Skeletal muscle satellite cell (primary cell): Measurements from ENCODE around the gene PPM1H.

ENCODE experiments used
- H3K27me3 ChIP-seq: 2 replicates; pipeline ENCODE4 v1.7.0; 2013; ENCODE audit warnings: low read length; ENCODE audit not compliant: control insufficient read depth, insufficient read depth
- H3K36me3 ChIP-seq: 2 replicates; pipeline ENCODE4 v1.7.0; 2013; ENCODE audit warnings: mild to moderate bottlenecking, control low read depth, low read length; ENCODE audit not compliant: insufficient read depth
- H3K4me1 ChIP-seq: 2 replicates; pipeline ENCODE4 v1.7.0; 2013; ENCODE audit warnings: low read length; ENCODE audit not compliant: control insufficient read depth, insufficient read depth
- H3K4me2 ChIP-seq: 2 replicates; pipeline ENCODE4 v1.7.0; 2013; ENCODE audit warnings: mild to moderate bottlenecking, low read length
- H3K4me3 ChIP-seq: 2 replicates; pipeline ENCODE4 v1.7.0; 2013; ENCODE audit warnings: low read length
- H3K9ac ChIP-seq: 2 replicates; pipeline ENCODE4 v1.7.0; 2013; ENCODE audit warnings: mild to moderate bottlenecking, low read depth, low read length, moderate library complexity
- H3K9me3 ChIP-seq: replicated peaks from 2 replicates; pipeline ENCODE4 v1.7.0; 2013; ENCODE audit warnings: mild to moderate bottlenecking, control low read depth, low read length

PPM1H gene

DNA sequence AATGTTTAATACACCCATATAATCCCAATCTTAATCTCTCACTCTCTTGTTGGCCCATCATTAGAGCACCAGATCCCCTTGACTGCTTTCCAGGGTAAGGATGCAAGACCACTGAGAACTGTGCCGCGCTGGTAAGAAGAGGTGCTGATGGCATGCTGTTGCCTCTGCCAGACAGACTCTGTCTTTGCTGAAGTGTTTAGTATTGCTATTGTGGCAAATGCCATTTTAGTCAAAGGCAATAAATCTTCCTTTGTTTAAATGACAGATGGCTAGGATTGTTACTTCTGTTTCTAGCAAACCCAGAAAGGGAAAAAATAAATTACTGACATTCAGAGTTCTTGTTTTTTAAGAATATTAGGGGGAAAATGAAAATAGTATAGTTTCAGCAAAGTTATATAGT is 316.0 kb downstream of the PPM1H start:
- Histone ChIP-seq H3K4me2 (no peak overlapping the region), H3K4me3 (no peak overlapping the region), H3K27me3 (no peaks in the 10 kb centered on the region), H3K9ac (no peak overlapping the region), H3K4me1 (no peaks in the 10 kb centered on the region), H3K36me3 (no peaks in the 10 kb centered on the region), H3K9me3 (no peaks in the 10 kb centered on the region)

- H3K36me3 ChIP-seq, result no peaks in the 10 kb centered on the region
Observed at GRCh38 chr12:62618319-62618718, 316.6 kb downstream of the PPM1H start.

GRCh38 chr12:62613081-62613480 is 321.9 kb downstream of the PPM1H start:
- Histone ChIP-seq H3K4me2 (no peak overlapping the region), H3K9ac (no peak overlapping the region), H3K9me3 (no peaks in the 10 kb centered on the region), H3K4me3 (no peak overlapping the region), H3K4me1 (no peaks in the 10 kb centered on the region), H3K27me3 (no peaks in the 10 kb centered on the region), H3K36me3 (peaks cover 6% of the 10 kb centered on the region)

More at GRCh38 chr12:62618319-62618718, 316.6 kb downstream of the PPM1H start:
- H3K9me3 ChIP-seq, result no peaks in the 10 kb centered on the region
- no peak overlapping the region for H3K4me3 ChIP-seq
- H3K27me3 ChIP-seq, result no peaks in the 10 kb centered on the region
- no peak overlapping the region for H3K4me2 ChIP-seq
- no peak overlapping the region for H3K9ac ChIP-seq
- H3K4me1 ChIP-seq, result no peaks in the 10 kb centered on the region

GRCh38 chr12:62606654-62607053 is 328.3 kb downstream of the PPM1H start:
- H3K27me3 ChIP-seq, result no peaks in the 10 kb centered on the region
- no peak overlapping the region for H3K4me3 ChIP-seq
- peak overlapping the region; percentile 78 for H3K4me2 ChIP-seq
- H3K9me3 ChIP-seq, result no peaks in the 10 kb centered on the region
- peaks cover 16% of the 10 kb centered on the region for H3K4me1 ChIP-seq
- H3K9ac ChIP-seq, result no peak overlapping the region
- no peaks in the 10 kb centered on the region for H3K36me3 ChIP-seq

DNA sequence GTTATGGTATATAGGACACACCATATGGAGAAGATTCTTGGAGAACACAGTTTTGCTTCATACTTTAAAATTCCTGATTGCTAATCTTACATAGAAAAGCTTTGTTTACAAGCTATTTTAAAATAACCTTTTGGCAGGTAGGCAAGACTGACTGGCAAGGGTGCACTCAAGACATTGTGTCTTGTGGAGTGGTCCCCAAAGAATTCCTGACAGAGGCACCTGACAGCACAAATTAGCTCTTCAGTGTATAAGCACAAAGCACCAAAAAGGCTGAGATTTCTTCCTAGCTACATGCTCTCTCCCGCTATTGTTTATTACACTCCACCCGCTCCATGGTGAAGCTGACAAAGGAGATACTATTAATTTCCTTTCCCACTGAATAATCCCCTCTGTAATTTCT is 329.0 kb downstream of the PPM1H start:
- Histone ChIP-seq H3K9me3 (no peaks in the 10 kb centered on the region), H3K36me3 (no peaks in the 10 kb centered on the region), H3K4me1 (peaks cover 18% of the 10 kb centered on the region), H3K4me2 (peak overlapping the region; percentile 78), H3K4me3 (peak overlapping the region; percentile 94), H3K27me3 (no peaks in the 10 kb centered on the region), H3K9ac (peak overlapping the region; percentile 99)

DNA sequence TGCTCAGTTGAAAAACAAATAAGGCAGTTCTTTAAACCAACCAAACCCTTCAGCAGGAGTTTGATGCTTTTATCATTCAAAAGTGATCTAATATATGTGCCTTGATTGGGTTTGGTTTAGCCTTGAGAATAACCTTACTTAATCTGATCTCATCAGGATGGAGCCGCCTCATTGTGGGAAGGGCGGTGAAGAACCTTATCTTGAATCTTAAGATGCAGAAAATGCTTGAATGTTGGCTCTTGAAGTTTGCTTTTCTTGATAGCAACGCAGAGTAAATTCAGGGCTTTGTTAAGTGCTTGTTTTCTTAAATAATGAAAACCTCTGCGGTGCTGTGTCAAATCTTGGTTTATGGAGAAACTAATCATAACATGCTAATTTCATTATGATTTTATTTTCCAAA is 330.1 kb downstream of the PPM1H start:
- Histone ChIP-seq H3K4me1 (peaks cover 18% of the 10 kb centered on the region), H3K4me3 (peak overlapping the region; percentile 94), H3K9ac (peak overlapping the region; percentile 99), H3K9me3 (no peaks in the 10 kb centered on the region), H3K4me2 (peak overlapping the region; percentile 78), H3K36me3 (no peaks in the 10 kb centered on the region), H3K27me3 (no peaks in the 10 kb centered on the region)

DNA sequence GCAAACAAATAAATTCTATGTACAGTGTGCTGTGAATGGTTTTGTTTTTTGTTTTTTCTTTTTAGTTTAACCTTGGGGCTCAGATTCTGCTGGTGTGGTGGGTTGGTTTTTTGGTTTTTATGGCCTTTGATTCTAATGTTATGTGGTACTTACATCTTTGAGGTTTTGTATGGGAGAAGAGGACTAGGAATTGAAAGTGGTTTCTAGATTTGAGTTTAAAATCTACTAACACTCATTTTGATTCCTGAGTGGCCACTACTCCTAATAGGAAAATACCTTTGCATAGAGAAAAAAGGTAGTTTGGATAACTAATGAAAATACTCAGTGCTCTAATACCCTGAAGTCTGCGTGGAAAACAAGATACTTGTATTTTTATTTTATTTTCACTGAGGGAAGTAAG is 330.6 kb downstream of the PPM1H start:
- Histone ChIP-seq H3K4me2 (peak overlapping the region; percentile 78), H3K4me1 (peaks cover 18% of the 10 kb centered on the region), H3K27me3 (no peaks in the 10 kb centered on the region), H3K9ac (peak overlapping the region; percentile 99), H3K4me3 (peak overlapping the region; percentile 94), H3K9me3 (no peaks in the 10 kb centered on the region), H3K36me3 (no peaks in the 10 kb centered on the region)

DNA sequence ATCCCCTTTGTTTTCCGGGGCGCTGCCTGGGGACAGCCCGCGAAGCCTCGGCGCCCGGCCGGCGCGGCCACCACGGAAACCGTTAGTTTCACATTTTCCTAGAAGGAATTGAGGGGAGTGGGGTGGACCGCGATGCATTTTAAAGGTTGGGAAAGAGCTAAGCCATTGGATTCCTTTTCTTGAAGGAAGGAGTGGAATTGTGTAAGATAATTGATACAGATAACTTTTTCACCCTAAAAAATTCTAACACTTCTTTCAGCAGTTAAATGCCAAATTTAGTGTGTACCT is 331.2 kb downstream of the PPM1H start:
- Histone ChIP-seq H3K36me3 (no peaks in the 10 kb centered on the region), H3K4me3 (peak overlapping the region; percentile 94), H3K27me3 (no peaks in the 10 kb centered on the region), H3K9ac (peak overlapping the region; percentile 99), H3K9me3 (no peaks in the 10 kb centered on the region), H3K4me2 (peak overlapping the region; percentile 78), H3K4me1 (peaks cover 18% of the 10 kb centered on the region)

GRCh38 chr12:62603061-62603810 is 331.7 kb downstream of the PPM1H start:
- Histone ChIP-seq H3K9me3 (no peaks in the 10 kb centered on the region), H3K4me3 (peak overlapping the region; percentile 94), H3K4me1 (peaks cover 18% of the 10 kb centered on the region), H3K9ac (peak overlapping the region; percentile 99), H3K36me3 (no peaks in the 10 kb centered on the region), H3K27me3 (no peaks in the 10 kb centered on the region), H3K4me2 (peak overlapping the region; percentile 78)

GRCh38 chr12:62602255-62603060 is 332.5 kb downstream of the PPM1H start:
- Histone ChIP-seq H3K4me2 (peak overlapping the region; percentile 78), H3K9ac (peak overlapping the region; percentile 99), H3K36me3 (no peaks in the 10 kb centered on the region), H3K27me3 (no peaks in the 10 kb centered on the region), H3K9me3 (no peaks in the 10 kb centered on the region), H3K4me1 (peaks cover 18% of the 10 kb centered on the region), H3K4me3 (peak overlapping the region; percentile 94)

DNA sequence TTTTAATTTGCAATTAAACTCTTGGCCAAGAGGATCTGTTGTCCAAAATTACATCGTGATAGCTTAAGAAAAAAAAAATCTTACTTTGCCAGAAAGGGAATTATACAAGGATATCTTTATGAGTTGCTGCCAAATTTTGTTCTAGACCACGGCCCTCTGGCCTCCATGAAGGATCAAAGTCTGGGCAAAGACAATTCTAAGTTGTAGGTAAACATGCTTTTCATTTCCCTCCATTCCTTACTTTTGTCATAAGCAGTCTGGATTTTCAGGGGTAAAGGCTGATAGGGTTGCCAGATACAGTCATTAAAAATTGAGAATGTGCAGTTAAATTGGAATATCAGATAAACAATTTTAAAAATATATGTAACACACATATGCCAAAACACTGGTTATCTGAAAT is 333.2 kb downstream of the PPM1H start:
- peaks cover 18% of the 10 kb centered on the region for H3K4me1 ChIP-seq
- H3K9ac ChIP-seq, result peak overlapping the region; percentile 99
- peak overlapping the region; percentile 78 for H3K4me2 ChIP-seq
- no peaks in the 10 kb centered on the region for H3K9me3 ChIP-seq
- H3K36me3 ChIP-seq, result no peaks in the 10 kb centered on the region
- H3K27me3 ChIP-seq, result no peaks in the 10 kb centered on the region
- peak overlapping the region; percentile 94 for H3K4me3 ChIP-seq
